Suprapubic skin (tissue), 4 donors: ENCODE results near the gene EIF2B5. TPM values are rescaled to one million over a fixed set of nuclear protein-coding genes. Genes with fewer than 3 reads are reported as not detected.
A peak's percentile ranks its signal among the peaks of the same experiment; 100 is the strongest.

ENCODE experiments used
- DNase-seq, 2 donors: peaks; one replicate each; pipeline ENCODE4 v3.0.0-alpha.2; 2019; ENCODE audit warnings: low spot score in 2 of 2
- H3K27ac ChIP-seq: fragments of 200-600 bp; sonication (generic); one replicate; pipeline ENCODE4 v1.5.1; 2019
- H3K27me3 ChIP-seq: fragments of 200-600 bp; sonication (generic); one replicate; pipeline ENCODE4 v1.5.1; 2019
- H3K36me3 ChIP-seq: fragments of 200-600 bp; sonication (generic); one replicate; pipeline ENCODE4 v1.5.1; 2019
- H3K4me1 ChIP-seq: fragments of 200-600 bp; sonication (generic); one replicate; pipeline ENCODE4 v1.5.1; 2019
- H3K4me3 ChIP-seq: fragments of 200-600 bp; sonication (generic); one replicate; pipeline ENCODE4 v1.5.1; 2019; ENCODE audit warnings: mild to moderate bottlenecking
- H3K9me3 ChIP-seq: fragments of 200-600 bp; sonication (generic); one replicate; pipeline ENCODE4 v1.5.1; 2019
- EP300 ChIP-seq: sonication (generic); formaldehyde crosslinking; IDR thresholded peaks from one replicate; pipeline ENCODE4 v1.6.1; 2017; ENCODE audit warnings: antibody characterized with exemption
- POLR2A ChIP-seq, 2 donors: fragments of 450-650 bp; IDR thresholded peaks; one replicate each; pipeline ENCODE4 v1.6.1; 2017; ENCODE audit warnings: antibody characterized with exemption in 2 of 2, mild to moderate bottlenecking in 2 of 2, moderate library complexity in 2 of 2
- POLR2AphosphoS5 ChIP-seq, 3 donors: sonication (generic); formaldehyde crosslinking; IDR thresholded peaks; one replicate each; pipeline ENCODE4 v1.6.1; 2017; ENCODE audit warnings: antibody characterized with exemption in 3 of 3
- WGBS: methylation state at CpG from one replicate; pipeline ENCODE4 v1.1.5; 2018; 5-methylcytosine and 5-hydroxymethylcytosine counted together
- total RNA-seq, 4 donors: library from RNA; depleted of rRNA; stranded (reverse); fragments of >200 nt; gene quantifications; one replicate each; pipeline ENCODE4 v1.1.0, GENCODE V29; 2016
- TF ChIP-seq, protein P1 (sequence below), 2 donors: fragments of 200-600 bp in 1 of 2; fragments of 450-650 bp in 1 of 2; sonication (generic) in 1 of 2; IDR thresholded peaks; one replicate each; pipeline ENCODE4 v1.5.1; 2016 to 2019; ENCODE audit warnings: antibody characterized with exemption in 2 of 2, mild to moderate bottlenecking in 1 of 2, moderate library complexity in 1 of 2

The EIF2B5 gene
- 10 to 100 TPM; 34.6 to 70.9 (median 46.2) TPM for total RNA-seq

- TF ChIP-seq, protein P1, sequence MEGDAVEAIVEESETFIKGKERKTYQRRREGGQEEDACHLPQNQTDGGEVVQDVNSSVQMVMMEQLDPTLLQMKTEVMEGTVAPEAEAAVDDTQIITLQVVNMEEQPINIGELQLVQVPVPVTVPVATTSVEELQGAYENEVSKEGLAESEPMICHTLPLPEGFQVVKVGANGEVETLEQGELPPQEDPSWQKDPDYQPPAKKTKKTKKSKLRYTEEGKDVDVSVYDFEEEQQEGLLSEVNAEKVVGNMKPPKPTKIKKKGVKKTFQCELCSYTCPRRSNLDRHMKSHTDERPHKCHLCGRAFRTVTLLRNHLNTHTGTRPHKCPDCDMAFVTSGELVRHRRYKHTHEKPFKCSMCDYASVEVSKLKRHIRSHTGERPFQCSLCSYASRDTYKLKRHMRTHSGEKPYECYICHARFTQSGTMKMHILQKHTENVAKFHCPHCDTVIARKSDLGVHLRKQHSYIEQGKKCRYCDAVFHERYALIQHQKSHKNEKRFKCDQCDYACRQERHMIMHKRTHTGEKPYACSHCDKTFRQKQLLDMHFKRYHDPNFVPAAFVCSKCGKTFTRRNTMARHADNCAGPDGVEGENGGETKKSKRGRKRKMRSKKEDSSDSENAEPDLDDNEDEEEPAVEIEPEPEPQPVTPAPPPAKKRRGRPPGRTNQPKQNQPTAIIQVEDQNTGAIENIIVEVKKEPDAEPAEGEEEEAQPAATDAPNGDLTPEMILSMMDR (IDR thresholded peaks at IDR 0.05): peak in 1 of 2 donors; percentile 15
- TF ChIP-seq EP300 (no peak), POLR2AphosphoS5 (IDR thresholded peaks at IDR 0.05) (peak; percentile 9 to 81 (median 71)), POLR2A (IDR thresholded peaks at IDR 0.05) (peak; percentile 26 to 54)
- H3K4me3 ChIP-seq: peak within 1 kb of the TSS; percentile 96
- WGBS: under 1% methylated on average over 26 of the region's 56 CpGs
- H3K27me3 ChIP-seq: no peaks in the 10 kb centered on the region
- peak; percentile 94 to 95 for DNase-seq
- no peaks in the 10 kb centered on the region for H3K9me3 ChIP-seq
- H3K36me3 ChIP-seq: peaks cover 24% of the 10 kb centered on the region
- peak within 1 kb of the TSS; percentile 94 for H3K27ac ChIP-seq
- peaks cover 32% of the 10 kb centered on the region for H3K4me1 ChIP-seq
These were observed at the start of gene EIF2B5 for GRCh38 chr3:184135149-184135910. Gene EIF2B5, plus strand, starts transcription at chr3:184135358. Its CDS starts 28 bp downstream, at chr3:184135386.

DNA sequence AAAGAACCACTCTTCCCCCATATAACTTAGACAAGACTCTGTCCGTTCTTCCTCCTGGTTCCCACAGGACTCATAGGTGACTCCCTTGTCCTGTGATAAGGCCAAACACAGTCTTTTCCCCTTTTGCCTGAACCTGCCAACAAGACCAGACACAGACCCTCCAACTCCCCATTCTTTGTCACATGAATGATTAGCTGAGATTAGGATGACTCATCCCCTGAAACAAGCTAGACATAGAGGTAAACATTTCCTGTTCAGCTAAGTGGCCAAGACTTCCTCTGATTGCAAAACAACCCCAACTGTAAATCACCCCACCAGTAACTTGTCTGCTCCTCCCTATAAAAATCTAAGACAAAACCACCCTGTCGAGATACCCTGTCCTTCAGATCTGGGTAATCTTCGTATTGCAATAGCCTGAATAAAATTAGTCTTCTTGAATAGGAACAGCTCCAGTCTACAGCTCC is 49.7 kb upstream of the EIF2B5 start:
- 41% methylated on average over 3 of the region's 3 CpGs for WGBS
- Histone ChIP-seq H3K4me1 (no peaks in the 10 kb centered on the region), H3K27me3 (no peaks in the 10 kb centered on the region), H3K27ac (no peak overlapping the region), H3K9me3 (no peaks in the 10 kb centered on the region), H3K4me3 (no peak overlapping the region), H3K36me3 (no peaks in the 10 kb centered on the region)
- TF ChIP-seq, protein P1 (IDR thresholded peaks at IDR 0.05): no peak
- no peak for TF ChIP-seq EP300
- no peak for TF ChIP-seq POLR2A (IDR thresholded peaks at IDR 0.05)
- TF ChIP-seq POLR2AphosphoS5 (IDR thresholded peaks at IDR 0.05): no peak
- no peak for DNase-seq

DNA sequence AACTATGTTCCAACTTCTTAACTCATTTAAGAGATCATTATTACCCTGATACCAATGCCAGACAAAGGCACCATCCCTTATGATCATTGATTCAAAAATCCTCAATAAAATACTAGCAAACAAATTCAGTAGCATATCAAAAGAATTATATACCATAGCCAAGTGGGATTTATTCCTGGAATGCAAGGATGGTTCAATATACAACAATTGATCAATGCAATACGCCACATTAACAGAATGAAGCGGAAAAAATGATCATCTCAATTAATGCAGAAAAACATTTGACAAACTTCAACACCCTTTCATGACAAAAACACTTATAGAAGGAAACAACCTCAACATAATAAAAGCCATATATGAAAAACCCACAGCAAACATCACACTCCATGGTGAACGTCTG is 43.0 kb upstream of the EIF2B5 start:
- Histone ChIP-seq H3K4me1 (no peaks in the 10 kb centered on the region), H3K27ac (no peak overlapping the region), H3K36me3 (no peaks in the 10 kb centered on the region), H3K9me3 (peaks cover 4% of the 10 kb centered on the region), H3K4me3 (no peak overlapping the region), H3K27me3 (peaks cover 3% of the 10 kb centered on the region)
- no peak for DNase-seq
- TF ChIP-seq, protein P1 (IDR thresholded peaks at IDR 0.05): no peak
- TF ChIP-seq POLR2AphosphoS5 (IDR thresholded peaks at IDR 0.05) (no peak), EP300 (no peak), POLR2A (IDR thresholded peaks at IDR 0.05) (no peak)
- WGBS: 97% methylated on average over 3 of the region's 3 CpGs

GRCh38 chr3:184096811-184097383 is 38.3 kb upstream of the EIF2B5 start, which contains the start of gene HTR3E:
Gene HTR3E, plus strand, starts transcription at chr3:184097064. Its CDS starts 466 bp downstream, at chr3:184097530.
- DNase-seq: no peak
- WGBS: 93% methylated on average over 7 of the region's 7 CpGs
- H3K27ac ChIP-seq: no peak within 1 kb of the TSS
- peaks cover 3% of the 10 kb centered on the region for H3K27me3 ChIP-seq
- no peaks in the 10 kb centered on the region for H3K36me3 ChIP-seq
- no peaks in the 10 kb centered on the region for H3K4me1 ChIP-seq
- TF ChIP-seq, protein P1 (IDR thresholded peaks at IDR 0.05): no peak
- TF ChIP-seq POLR2AphosphoS5 (IDR thresholded peaks at IDR 0.05) (no peak), EP300 (no peak), POLR2A (IDR thresholded peaks at IDR 0.05) (no peak)
- H3K4me3 ChIP-seq: no peak within 1 kb of the TSS
- peaks cover 3% of the 10 kb centered on the region for H3K9me3 ChIP-seq

GRCh38 chr3:184097556-184097955 is 37.6 kb upstream of the EIF2B5 start:
- Histone ChIP-seq H3K4me3 (no peak overlapping the region), H3K27ac (no peak overlapping the region)

More at GRCh38 chr3:184097556-184097955, 37.6 kb upstream of the EIF2B5 start:
- Histone ChIP-seq H3K36me3 (no peaks in the 10 kb centered on the region), H3K9me3 (no peaks in the 10 kb centered on the region), H3K27me3 (peaks cover 2% of the 10 kb centered on the region), H3K4me1 (no peaks in the 10 kb centered on the region)
- 92% methylated on average over 6 of the region's 6 CpGs for WGBS
- no peak for TF ChIP-seq EP300
- no peak for TF ChIP-seq POLR2AphosphoS5 (IDR thresholded peaks at IDR 0.05)
- TF ChIP-seq, protein P1 (IDR thresholded peaks at IDR 0.05): no peak
- no peak for TF ChIP-seq POLR2A (IDR thresholded peaks at IDR 0.05)
- no peak for DNase-seq
